OCI-LY7 (cell line): ENCODE data around the gene MFRP. TPM values are rescaled to one million over a fixed set of nuclear protein-coding genes. Genes with fewer than 3 reads are reported as not detected.

Experiments used
- BruUV-seq: library from RNA; stranded (reverse); fragments of 400-500 nt; replicated peaks from 2 replicates; lab custom pipeline; 2021; lab: Mats Ljungman, UMichigan
- CTCF ChIA-PET: fragments of 300-600 bp; sonication (Branson Sonifier 250); formaldehyde crosslinking; loops from one replicate; lab custom pipeline; 2022; ENCODE audit warnings: antibody characterized with exemption; ENCODE audit not compliant: unreplicated experiment; lab: Charles Lee
- POLR2A ChIA-PET: fragments of 300-600 bp; sonication (Branson Sonifier 250); formaldehyde crosslinking; loops from one replicate; lab custom pipeline; 2022; ENCODE audit warnings: antibody characterized with exemption; lab: Charles Lee
- DNase-seq: peaks from one replicate; pipeline ENCODE4 v3.0.0-alpha.2; 2015; ENCODE audit warnings: low spot score
- H2AFZ ChIP-seq: fragments of 200-600 bp; sonication (generic), shearing (Covaris generic); 2 replicates; pipeline ENCODE4 v1.6.1; 2014; ENCODE audit warnings: mild to moderate bottlenecking, antibody characterized with exemption, low read length, moderate library complexity
- H3K27ac ChIP-seq: fragments of 200-600 bp; sonication (generic); 2 replicates; pipeline ENCODE4 v1.5.1; 2014; ENCODE audit warnings: mixed run types, low read depth, mild to moderate bottlenecking, moderate library complexity, low read length, inconsistent platforms; ENCODE audit not compliant: poor library complexity, severe bottlenecking
- H3K36me3 ChIP-seq: fragments of 200-600 bp; sonication (generic); 2 replicates; pipeline ENCODE4 v1.6.1; 2014; ENCODE audit warnings: mild to moderate bottlenecking, antibody characterized with exemption, low read length, moderate library complexity, mixed read lengths; ENCODE audit not compliant: insufficient read depth
- H3K4me1 ChIP-seq: fragments of 200-600 bp; sonication (generic); 2 replicates; pipeline ENCODE4 v1.5.1; 2014; ENCODE audit warnings: mild to moderate bottlenecking, low read length; ENCODE audit not compliant: insufficient read depth, poor library complexity, severe bottlenecking
- H3K4me2 ChIP-seq: fragments of 200-600 bp; sonication (generic); 2 replicates; pipeline ENCODE4 v1.6.1; 2014; ENCODE audit warnings: mild to moderate bottlenecking, low read length
- H3K4me3 ChIP-seq: fragments of 200-600 bp; sonication (generic); 2 replicates; pipeline ENCODE4 v1.5.1; 2014; ENCODE audit warnings: mild to moderate bottlenecking, low read depth, low read length; ENCODE audit not compliant: poor library complexity, severe bottlenecking
- H3K79me2 ChIP-seq: fragments of 200-600 bp; sonication (generic); 2 replicates; pipeline ENCODE4 v1.6.1; 2016; ENCODE audit warnings: low read depth, mild to moderate bottlenecking, low read length, moderate library complexity, mixed read lengths; ENCODE audit not compliant: insufficient read depth
- H3K9me2 ChIP-seq: fragments of 200-600 bp; sonication (generic); 2 replicates; pipeline ENCODE4 v1.6.1; 2016; ENCODE audit warnings: mild to moderate bottlenecking, low read length, mixed read lengths; ENCODE audit not compliant: insufficient read depth
- H3K9me3 ChIP-seq: fragments of 200-600 bp; sonication (generic); 2 replicates; pipeline ENCODE4 v1.6.1; 2014; ENCODE audit warnings: mild to moderate bottlenecking, mixed run types, low read length, mixed read lengths
- H4K20me1 ChIP-seq: fragments of 200-600 bp; sonication (generic); 2 replicates; pipeline ENCODE4 v1.6.1; 2014; ENCODE audit warnings: mild to moderate bottlenecking, antibody characterized with exemption, low read length, moderate library complexity, mixed read lengths; ENCODE audit not compliant: insufficient read depth
- CTCF ChIP-seq: fragments of 200-600 bp; sonication (generic); conservative IDR thresholded peaks from 2 replicates; pipeline ENCODE4 v1.5.1; 2014; ENCODE audit warnings: mild to moderate bottlenecking, antibody characterized with exemption, low read length, moderate library complexity, mixed read lengths
- EZH2phosphoT487 ChIP-seq: fragments of 200-600 bp; sonication (generic); IDR thresholded peaks from 2 replicates; pipeline ENCODE4 v1.6.1; 2018; ENCODE audit warnings: low read depth, borderline replicate concordance, mild to moderate bottlenecking, mixed run types, antibody characterized with exemption, low read length, moderate library complexity, mixed read lengths
- intact Hi-C: fragments of 100-400 bp; cut with micrococcal nuclease; formaldehyde crosslinking; loops from one replicate; pipeline ENCODE4 v1.10.0; 2022; ENCODE audit not compliant: unreplicated experiment
- total RNA-seq, 2 experiments: library from RNA; depleted of rRNA in 1 of 2; stranded (reverse); fragments of >200 nt in 1 of 2; shearing (Covaris generic) in 1 of 2; gene quantifications; 2 replicates each; pipeline ENCODE4 v1.2.3, GENCODE V29; 2014 to 2022

Gene MFRP
- total RNA-seq, 2 experiments from 2014 or later, result not detected

- Histone ChIP-seq H3K79me2 (no peaks in the 10 kb centered on the region), H3K4me1 (peaks cover 33% of the 10 kb centered on the region), H3K9me2 (no peaks in the 10 kb centered on the region), H3K4me2 (no peak overlapping the region), H4K20me1 (no peaks in the 10 kb centered on the region), H3K4me3 (no peak overlapping the region), H3K27ac (no peak overlapping the region), H2AFZ (no peak overlapping the region), H3K36me3 (peaks cover 3% of the 10 kb centered on the region; the same call in 1 of the 2 replicates), H3K9me3 (no peaks in the 10 kb centered on the region)
- ChIA-PET CTCF (interaction anchor here (1.1 to 1.3 kb wide), 2 partner anchors 9 to 15 kb away, joined by 4 to 6 read pairs; no protein-coding TSS in a partner anchor), POLR2A (interaction anchor here (0.8 kb wide), 1 partner anchor 64 kb away, joined by 4 read pairs; no protein-coding TSS in a partner anchor)
- no peak for DNase-seq
- no TSS peak for BruUV-seq
- intact Hi-C loops, result no loop called here
- TF ChIP-seq EZH2phosphoT487, result no peak
- TF ChIP-seq CTCF, result no peak
Observed at GRCh38 chr11:119341222-119342022, 5.1 kb downstream of the MFRP start.

GRCh38 chr11:119340335-119341221 is 5.9 kb downstream of the MFRP start, which contains the start of gene C1QTNF5:
Gene C1QTNF5, minus strand, starts transcription at chr11:119340883. Its CDS starts 486 bp downstream, at chr11:119340397.
- Histone ChIP-seq H3K4me2 (no peak within 1 kb of the TSS), H3K9me3 (no peaks in the 10 kb centered on the region), H3K27ac (no peak within 1 kb of the TSS), H3K9me2 (no peaks in the 10 kb centered on the region), H3K4me3 (no peak within 1 kb of the TSS), H2AFZ (no peak within 1 kb of the TSS), H3K36me3 (peaks cover 6% of the 10 kb centered on the region; the same call in 1 of the 2 replicates), H3K4me1 (peaks cover 34% of the 10 kb centered on the region), H3K79me2 (no peaks in the 10 kb centered on the region; the same call in 1 of the 2 replicates), H4K20me1 (no peaks in the 10 kb centered on the region)
- BruUV-seq, result no TSS peak
- intact Hi-C loops, result no loop called here
- TF ChIP-seq CTCF, result no peak
- POLR2A ChIA-PET, result interaction anchor here (0.6 to 0.8 kb wide), 2 partner anchors 27 to 63 kb away, joined by 3 to 4 read pairs; no protein-coding TSS in a partner anchor
- CTCF ChIA-PET, result interaction anchor here (1.0 to 1.3 kb wide), 3 partner anchors 10 to 36 kb away, joined by 4 to 6 read pairs (median 4); no protein-coding TSS in a partner anchor
- no peak for DNase-seq
